Fibroblast of the aortic adventitia (primary cell): Measurements from ENCODE around the gene PDZD2. TPM values are rescaled to one million over a fixed set of nuclear protein-coding genes. Genes with fewer than 3 reads are reported as not detected.
"Not testable (repeated sequence)": the region's sequence is repeated elsewhere in the genome, so short reads cannot be mapped to it uniquely, and the experiment has no call there.

Experiments used
- DNase-seq: peaks from one replicate; pipeline ENCODE4 v3.0.0-alpha.2; 2010; ENCODE audit warnings: low read depth
- H3K4me3 ChIP-seq: 2 replicates; pipeline ENCODE4 v1.5.1; 2011; ENCODE audit warnings: low read depth, mild to moderate bottlenecking, control low read depth, low read length, moderate library complexity
- total RNA-seq: library from RNA; depleted of rRNA; stranded (reverse); fragments of >200 nt; gene quantifications from 2 replicates; pipeline ENCODE4 v1.2.3, GENCODE V29; 2012; ENCODE audit warnings: low replicate concordance
- TF ChIP-seq, protein P1 (sequence below): IDR thresholded peaks from 2 replicates; pipeline ENCODE4 v1.5.1; 2011; ENCODE audit warnings: mild to moderate bottlenecking, low read length, control low read depth, inconsistent platforms; ENCODE audit not compliant: insufficient read depth

The PDZD2 gene
- total RNA-seq, 1 donor: under 0.01 TPM

DNA sequence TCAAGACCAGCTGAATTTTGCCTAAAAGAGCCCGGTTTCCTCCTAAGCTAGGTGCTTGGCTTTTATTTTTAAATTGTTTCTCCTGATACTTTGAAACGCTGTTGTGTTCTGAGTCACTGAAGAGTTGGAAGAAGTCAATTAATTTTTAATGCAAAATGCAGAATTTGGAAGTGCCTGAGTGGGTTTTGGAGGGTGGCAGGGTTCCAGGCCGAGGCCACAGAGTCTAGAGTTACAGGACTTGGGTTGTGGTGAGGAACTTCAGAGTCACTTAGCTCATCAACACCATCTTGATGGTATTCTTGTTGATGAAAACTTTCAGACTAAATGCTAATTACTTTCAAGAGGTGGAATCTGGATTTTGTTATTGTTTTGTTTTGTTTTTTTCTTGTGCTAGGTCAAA is 130.6 kb downstream of the PDZD2 start:
- H3K4me3 ChIP-seq: no peak overlapping the region
- TF ChIP-seq, protein P1, sequence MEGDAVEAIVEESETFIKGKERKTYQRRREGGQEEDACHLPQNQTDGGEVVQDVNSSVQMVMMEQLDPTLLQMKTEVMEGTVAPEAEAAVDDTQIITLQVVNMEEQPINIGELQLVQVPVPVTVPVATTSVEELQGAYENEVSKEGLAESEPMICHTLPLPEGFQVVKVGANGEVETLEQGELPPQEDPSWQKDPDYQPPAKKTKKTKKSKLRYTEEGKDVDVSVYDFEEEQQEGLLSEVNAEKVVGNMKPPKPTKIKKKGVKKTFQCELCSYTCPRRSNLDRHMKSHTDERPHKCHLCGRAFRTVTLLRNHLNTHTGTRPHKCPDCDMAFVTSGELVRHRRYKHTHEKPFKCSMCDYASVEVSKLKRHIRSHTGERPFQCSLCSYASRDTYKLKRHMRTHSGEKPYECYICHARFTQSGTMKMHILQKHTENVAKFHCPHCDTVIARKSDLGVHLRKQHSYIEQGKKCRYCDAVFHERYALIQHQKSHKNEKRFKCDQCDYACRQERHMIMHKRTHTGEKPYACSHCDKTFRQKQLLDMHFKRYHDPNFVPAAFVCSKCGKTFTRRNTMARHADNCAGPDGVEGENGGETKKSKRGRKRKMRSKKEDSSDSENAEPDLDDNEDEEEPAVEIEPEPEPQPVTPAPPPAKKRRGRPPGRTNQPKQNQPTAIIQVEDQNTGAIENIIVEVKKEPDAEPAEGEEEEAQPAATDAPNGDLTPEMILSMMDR: no peak
- no peak for DNase-seq

DNA sequence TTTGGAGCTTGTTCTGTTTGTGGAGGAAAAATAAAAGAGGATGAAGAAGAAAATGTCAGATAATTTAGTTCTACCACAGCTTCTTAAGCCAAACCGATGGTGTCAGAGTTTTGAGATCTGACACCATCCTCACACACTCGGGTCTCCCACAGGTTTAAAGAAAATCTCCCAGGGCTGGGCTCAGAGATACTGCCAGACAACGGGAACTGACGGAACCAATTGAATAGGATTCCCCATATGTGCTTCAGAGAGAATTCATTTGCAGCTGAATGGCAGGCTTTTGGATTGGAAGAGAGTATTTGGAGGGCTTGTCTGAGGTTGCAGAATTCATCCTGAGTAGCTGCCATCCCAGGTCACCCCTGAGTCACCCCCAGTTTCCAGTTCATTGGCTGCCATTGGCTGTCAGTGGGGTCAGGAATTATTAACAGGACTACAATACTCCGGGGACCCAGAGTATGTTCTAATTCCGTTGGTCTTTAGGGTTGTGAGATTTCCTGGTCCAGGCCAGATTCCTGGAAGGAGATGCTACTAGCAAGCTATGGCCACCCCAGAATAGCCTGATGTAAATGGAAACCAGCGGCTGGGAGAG is 131.3 kb downstream of the PDZD2 start:
- TF ChIP-seq, protein P1: no peak
- DNase-seq: no peak
- H3K4me3 ChIP-seq: no peak overlapping the region

DNA sequence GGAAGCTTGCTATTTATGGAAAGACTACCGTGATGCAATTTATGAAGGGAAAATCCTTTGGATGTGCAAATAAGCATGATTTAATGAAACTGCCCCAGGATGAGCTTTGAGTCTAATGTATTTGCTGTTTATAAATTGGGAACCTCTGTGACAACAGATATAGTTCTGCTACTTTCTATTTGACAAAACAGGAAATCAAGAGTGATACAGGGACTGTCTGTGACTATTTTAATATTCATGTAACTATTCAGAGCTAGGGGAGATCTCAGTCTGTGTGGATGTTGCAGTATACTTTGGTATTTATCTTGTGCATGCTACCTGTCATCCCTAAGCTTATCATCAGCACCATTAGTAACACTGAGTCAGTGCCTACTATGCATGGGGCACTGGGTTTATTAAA is 132.1 kb downstream of the PDZD2 start:
- DNase-seq: no peak
- TF ChIP-seq, protein P1: no peak
- H3K4me3 ChIP-seq: no peak overlapping the region

DNA sequence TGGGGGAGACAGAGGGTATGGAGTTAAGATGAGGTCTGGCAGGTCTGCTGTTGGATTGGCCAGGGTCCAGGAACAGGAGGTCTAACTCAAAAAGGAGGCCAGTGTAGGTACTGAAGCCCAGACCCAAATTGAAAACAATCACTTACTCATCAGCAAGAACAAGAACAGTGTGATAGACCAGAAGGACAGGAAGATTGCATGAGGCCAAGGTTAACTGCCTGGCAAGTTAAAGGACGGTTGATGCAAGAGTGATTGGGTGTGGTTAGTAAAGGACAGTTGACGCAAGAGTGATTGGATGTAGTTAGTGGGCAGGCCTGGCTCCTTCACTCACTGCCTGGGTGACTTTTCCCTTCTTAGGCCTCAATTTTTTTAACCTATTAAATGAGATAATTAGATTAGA is 132.6 kb downstream of the PDZD2 start:
- TF ChIP-seq, protein P1: no peak
- H3K4me3 ChIP-seq: no peak overlapping the region
- DNase-seq: no peak

DNA sequence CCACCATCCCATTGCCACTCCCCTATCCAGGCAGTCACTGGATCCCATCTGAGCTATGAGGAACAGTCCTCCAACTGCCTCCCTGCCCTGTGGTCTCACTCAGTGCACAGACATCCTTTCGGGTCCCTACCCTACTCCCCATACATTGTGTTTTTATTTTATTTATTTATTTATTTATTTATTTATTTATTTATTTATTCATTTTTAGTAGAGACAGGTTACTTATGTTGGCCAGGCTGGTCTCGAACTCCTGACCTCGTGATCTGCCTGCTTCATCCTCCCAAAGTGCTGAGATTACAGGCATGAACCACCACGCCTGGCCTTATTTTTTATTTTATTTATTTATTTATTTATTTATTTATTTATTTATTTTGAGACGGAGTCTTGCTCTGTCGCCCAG is 137.4 kb downstream of the PDZD2 start:
- H3K4me3 ChIP-seq, DNase-seq: not testable (repeated sequence)

DNA sequence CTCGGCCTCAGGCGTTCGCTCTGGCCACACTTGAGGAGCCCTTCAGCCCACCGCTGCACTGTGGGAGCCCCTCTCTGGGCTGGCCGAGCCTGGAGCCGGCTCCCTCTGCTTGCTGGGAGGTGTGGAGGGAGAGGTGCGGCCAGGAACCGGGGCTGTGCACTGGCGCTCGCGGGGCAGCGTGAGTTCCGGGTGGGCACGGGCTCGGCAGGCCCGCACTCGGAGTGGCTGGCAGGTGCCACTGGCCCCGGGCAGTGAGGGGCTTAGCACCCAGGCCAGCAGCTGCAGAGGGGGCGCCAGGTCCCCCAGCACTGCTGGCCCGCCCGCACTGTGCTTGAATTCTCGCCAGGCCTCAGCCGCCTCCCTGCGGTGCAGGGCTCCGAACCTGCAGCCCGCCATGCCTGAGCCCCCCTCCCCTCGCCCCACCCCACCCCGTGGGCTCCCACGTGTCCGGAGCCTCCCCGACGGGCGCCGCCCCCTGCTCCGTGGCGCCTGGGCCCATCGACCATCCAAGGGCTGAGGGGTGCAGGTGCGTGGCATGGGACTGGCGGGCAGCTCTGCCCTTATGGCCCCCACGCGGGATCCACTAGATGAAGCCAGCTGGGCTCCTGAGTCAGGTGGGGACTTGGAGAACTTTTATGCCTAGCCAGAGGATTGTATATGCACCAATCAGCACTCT is 138.2 kb downstream of the PDZD2 start:
- TF ChIP-seq, protein P1: no peak
- H3K4me3 ChIP-seq: no peak overlapping the region
- DNase-seq: no peak

DNA sequence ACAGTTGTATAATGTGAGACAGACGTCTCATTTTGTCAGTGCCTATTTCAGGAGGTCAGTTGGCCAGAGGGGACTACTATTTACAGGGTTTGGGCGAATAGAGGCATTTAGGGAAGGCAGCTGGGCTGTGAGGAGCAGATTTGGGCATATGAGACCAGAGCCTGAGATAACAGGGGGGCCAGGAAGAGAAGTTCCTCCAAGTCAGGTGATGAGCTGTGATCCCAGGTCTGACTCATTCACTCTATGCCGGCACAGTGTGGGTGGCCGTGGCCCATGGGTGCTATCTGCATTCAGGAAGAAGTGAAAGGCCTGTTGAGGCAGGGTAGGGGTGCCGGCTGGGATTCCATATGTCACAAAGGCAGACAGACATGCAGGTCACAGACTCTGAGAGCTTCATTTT is 142.8 kb downstream of the PDZD2 start:
- no peak overlapping the region for H3K4me3 ChIP-seq
- TF ChIP-seq, protein P1: no peak
- DNase-seq: no peak
